HG03039 (cell line): ENCODE data around the gene PSMB9.

Experiments used
- ATAC-seq: cut with Tn5 transposase; IDR thresholded peaks from one replicate; pipeline ENCODE4 v1.9.1; 2021; ENCODE audit warnings: mild to moderate bottlenecking, moderate library complexity; ENCODE audit not compliant: unreplicated experiment

PSMB9 gene

GRCh38 chr6:32839356-32839755, 14.6 kb upstream of the PSMB9 start:
- no peak for ATAC-seq

- no peak for ATAC-seq
Measured at GRCh38 chr6:32840604-32841246, 13.3 kb upstream of the PSMB9 start.

- no peak for ATAC-seq
Measured at GRCh38 chr6:32842021-32842650, 11.9 kb upstream of the PSMB9 start.

GRCh38 chr6:32842690-32843089, 11.3 kb upstream of the PSMB9 start:
- ATAC-seq = no peak

- ATAC-seq = no peak
Measured at GRCh38 chr6:32843331-32843978, 10.5 kb upstream of the PSMB9 start.

- peak; percentile 60 for ATAC-seq
Measured at GRCh38 chr6:32843979-32844838, 9.8 kb upstream of the PSMB9 start, which contains the start of gene PSMB8. Gene PSMB8, minus strand, starts transcription at chr6:32844047. Its CDS starts 51 bp downstream, at chr6:32843996.

GRCh38 chr6:32844839-32845383, 9.1 kb upstream of the PSMB9 start:
- no peak for ATAC-seq

GRCh38 chr6:32845384-32845884, 8.6 kb upstream of the PSMB9 start:
- ATAC-seq = no peak

- no peak for ATAC-seq
Measured at GRCh38 chr6:32847004-32847403, 7.0 kb upstream of the PSMB9 start.

GRCh38 chr6:32847795-32848194, 6.2 kb upstream of the PSMB9 start:
- no peak for ATAC-seq

GRCh38 chr6:32849126-32849525, 4.9 kb upstream of the PSMB9 start:
- no peak for ATAC-seq

GRCh38 chr6:32851025-32851424, 3.0 kb upstream of the PSMB9 start:
- ATAC-seq = no peak

- ATAC-seq = no peak
Measured at GRCh38 chr6:32852018-32852843, 1.8 kb upstream of the PSMB9 start.

GRCh38 chr6:32852844-32853540, 1.0 kb upstream of the PSMB9 start:
- ATAC-seq = peak; percentile 20

GRCh38 chr6:32854376-32855178, 585 bp downstream of the PSMB9 start:
- ATAC-seq = peak; percentile 8

GRCh38 chr6:32855467-32856174, 1.6 kb downstream of the PSMB9 start:
- no peak for ATAC-seq

- ATAC-seq = no peak
Measured at GRCh38 chr6:32857156-32857891, 3.3 kb downstream of the PSMB9 start.
